Thyroid gland (tissue), 4 donors: ENCODE results near the gene ACTL9.

Experiments
- CTCF ChIP-seq, 6 experiments: fragments of 200-600 bp in 3 of 6; fragments of 450-650 bp in 3 of 6; sonication (generic) in 3 of 6; IDR thresholded peaks; one replicate each; pipeline ENCODE4 v1.5.1; 2016 to 2019; ENCODE audit warnings: antibody characterized with exemption in 6 of 6, mild to moderate bottlenecking in 2 of 6, inconsistent platforms in 1 of 6, moderate library complexity in 1 of 6
- POLR2A ChIP-seq, 2 donors: fragments of 450-650 bp; IDR thresholded peaks; one replicate each; pipeline ENCODE4 v1.6.1; 2017; ENCODE audit warnings: antibody characterized with exemption in 2 of 2, mild to moderate bottlenecking in 2 of 2, moderate library complexity in 1 of 2

GRCh38 chr19:8731428-8732169 is 33.0 kb upstream of the ACTL9 start:
- no peak for TF ChIP-seq CTCF (IDR thresholded peaks at IDR 0.05)
- TF ChIP-seq POLR2A (IDR thresholded peaks at IDR 0.05), result no peak
